Gastroesophageal sphincter (tissue), 3 donors: Measurements from ENCODE around the gene GAGE2A.

ENCODE experiments used
- POLR2A ChIP-seq, 2 donors: fragments of 450-650 bp; IDR thresholded peaks; one replicate each; pipeline ENCODE4 v1.6.1; 2017; ENCODE audit warnings: antibody characterized with exemption in 2 of 2, mild to moderate bottlenecking in 2 of 2, moderate library complexity in 1 of 2
- POLR2AphosphoS5 ChIP-seq: sonication (generic); formaldehyde crosslinking; IDR thresholded peaks from one replicate; pipeline ENCODE4 v1.6.1; 2017; ENCODE audit warnings: antibody characterized with exemption
- TF ChIP-seq, protein P1 (sequence below), 4 experiments: fragments of 200-600 bp in 2 of 4; fragments of 450-650 bp in 2 of 4; sonication (generic) in 1 of 4; IDR thresholded peaks; one replicate each; pipeline ENCODE4 v1.5.1; 2017 to 2019; ENCODE audit warnings: antibody characterized with exemption in 4 of 4, mild to moderate bottlenecking in 2 of 4, moderate library complexity in 2 of 4

DNA sequence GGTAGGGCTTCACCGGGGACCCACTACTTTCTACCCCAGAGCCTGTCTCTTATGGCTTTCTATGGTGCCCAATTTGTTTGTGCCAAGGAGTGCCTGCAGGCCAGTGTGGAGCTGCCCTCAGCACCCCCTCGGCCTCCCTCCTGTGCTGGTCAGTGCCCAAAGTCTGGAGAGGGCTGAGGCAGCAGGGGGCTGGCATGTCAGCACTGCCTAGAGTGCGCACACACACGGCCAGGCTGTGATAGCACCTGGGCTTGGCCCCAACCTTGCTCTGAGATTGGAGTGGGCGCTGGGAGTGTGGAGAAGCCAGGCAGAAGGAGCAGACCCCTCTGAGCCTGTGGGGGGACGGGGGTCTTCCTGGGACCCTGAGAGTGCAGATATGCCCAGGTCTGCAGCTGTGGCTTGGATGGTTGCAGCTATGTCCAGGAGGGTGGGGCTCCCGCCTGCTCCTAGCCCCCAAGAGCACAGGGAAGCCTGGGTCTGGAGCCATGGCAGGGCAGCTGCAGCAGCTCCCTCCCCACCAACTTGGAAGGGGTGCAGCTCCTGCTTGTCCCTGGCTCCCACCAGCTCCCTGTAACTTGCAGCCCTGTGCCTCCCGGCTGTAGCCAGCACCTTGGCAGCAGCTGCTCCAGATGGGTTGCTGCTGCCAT is 55.8 kb downstream of the GAGE2A start:
- TF ChIP-seq, protein P1, sequence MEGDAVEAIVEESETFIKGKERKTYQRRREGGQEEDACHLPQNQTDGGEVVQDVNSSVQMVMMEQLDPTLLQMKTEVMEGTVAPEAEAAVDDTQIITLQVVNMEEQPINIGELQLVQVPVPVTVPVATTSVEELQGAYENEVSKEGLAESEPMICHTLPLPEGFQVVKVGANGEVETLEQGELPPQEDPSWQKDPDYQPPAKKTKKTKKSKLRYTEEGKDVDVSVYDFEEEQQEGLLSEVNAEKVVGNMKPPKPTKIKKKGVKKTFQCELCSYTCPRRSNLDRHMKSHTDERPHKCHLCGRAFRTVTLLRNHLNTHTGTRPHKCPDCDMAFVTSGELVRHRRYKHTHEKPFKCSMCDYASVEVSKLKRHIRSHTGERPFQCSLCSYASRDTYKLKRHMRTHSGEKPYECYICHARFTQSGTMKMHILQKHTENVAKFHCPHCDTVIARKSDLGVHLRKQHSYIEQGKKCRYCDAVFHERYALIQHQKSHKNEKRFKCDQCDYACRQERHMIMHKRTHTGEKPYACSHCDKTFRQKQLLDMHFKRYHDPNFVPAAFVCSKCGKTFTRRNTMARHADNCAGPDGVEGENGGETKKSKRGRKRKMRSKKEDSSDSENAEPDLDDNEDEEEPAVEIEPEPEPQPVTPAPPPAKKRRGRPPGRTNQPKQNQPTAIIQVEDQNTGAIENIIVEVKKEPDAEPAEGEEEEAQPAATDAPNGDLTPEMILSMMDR (IDR thresholded peaks at IDR 0.05): no peak
- TF ChIP-seq POLR2A (IDR thresholded peaks at IDR 0.05) (no peak), POLR2AphosphoS5 (no peak)
